KG1 (cell line): ENCODE measurements around the gene APOO.
A peak's percentile ranks its signal among the peaks of the same experiment; 100 is the strongest.

Experiments used
- DNase-seq: peaks from one replicate; lab custom pipeline; 2025; lab: John Stamatoyannopoulos, UW

The APOO gene

DNA sequence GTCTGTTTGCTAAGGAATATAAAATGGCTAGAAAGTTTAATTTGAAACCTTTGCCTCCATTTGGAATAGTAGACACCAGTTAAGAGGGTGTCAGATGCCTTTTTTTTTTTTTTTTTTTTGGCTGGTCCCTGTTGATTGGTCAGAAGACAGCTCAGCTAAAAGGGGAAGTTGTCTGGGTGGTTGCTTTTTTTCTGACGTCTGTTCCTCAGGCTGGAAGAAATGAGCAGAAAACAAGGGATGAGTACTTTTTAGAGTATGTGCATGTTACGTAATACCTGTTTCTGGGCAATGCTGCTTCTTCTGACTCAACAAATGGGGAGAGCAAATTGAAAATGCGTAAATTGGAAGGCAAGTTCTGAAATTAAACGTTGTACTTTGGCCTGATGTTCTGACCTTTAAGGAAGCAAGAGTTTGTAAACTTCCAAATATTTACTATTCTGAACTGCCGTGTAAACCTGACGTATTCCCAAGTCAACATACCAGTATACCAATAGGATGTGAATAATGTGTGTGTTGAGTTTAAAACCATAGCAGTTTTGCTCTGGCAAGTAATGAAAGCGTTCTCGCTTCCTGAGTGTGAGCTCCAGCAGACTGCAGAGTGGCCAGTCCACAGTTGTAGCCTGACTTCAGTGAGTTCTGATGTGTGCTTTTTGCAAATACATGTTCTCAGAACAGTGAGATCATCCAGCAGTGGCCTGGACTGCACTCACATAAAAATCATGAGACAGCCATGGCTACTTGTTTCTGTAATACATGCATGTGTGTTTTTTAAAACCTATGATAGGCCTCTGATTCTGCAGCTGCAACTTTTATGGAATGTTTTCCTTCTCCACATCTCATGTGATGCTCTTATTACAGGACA is 123.0 kb downstream of the APOO start:
- DNase-seq = peak; percentile 1

GRCh38 chrX:23783589-23784469 is 123.9 kb downstream of the APOO start:
- peak; percentile 1 for DNase-seq
